Thyroid gland (tissue), 4 donors: ENCODE results near the gene VAMP5.

Experiments
- CTCF ChIP-seq, 6 experiments: fragments of 200-600 bp in 3 of 6; fragments of 450-650 bp in 3 of 6; sonication (generic) in 3 of 6; IDR thresholded peaks; one replicate each; pipeline ENCODE4 v1.5.1; 2016 to 2019; ENCODE audit warnings: antibody characterized with exemption in 6 of 6, mild to moderate bottlenecking in 2 of 6, inconsistent platforms in 1 of 6, moderate library complexity in 1 of 6
- POLR2A ChIP-seq, 2 donors: fragments of 450-650 bp; IDR thresholded peaks; one replicate each; pipeline ENCODE4 v1.6.1; 2017; ENCODE audit warnings: antibody characterized with exemption in 2 of 2, mild to moderate bottlenecking in 2 of 2, moderate library complexity in 1 of 2

GRCh38 chr2:85553184-85553583 is 31.0 kb upstream of the VAMP5 start:
- TF ChIP-seq POLR2A (IDR thresholded peaks at IDR 0.05), result no peak
- no peak for TF ChIP-seq CTCF (IDR thresholded peaks at IDR 0.05)
